GM19238 (cell line): Measurements from ENCODE around the gene SFXN2.
A peak's percentile ranks its signal among the peaks of the same experiment; 100 is the strongest.
"Not testable (repeated sequence)": the region's sequence is repeated elsewhere in the genome, so short reads cannot be mapped to it uniquely, and the experiment has no call there.

Experiments
- DNase-seq: peaks from one replicate; pipeline ENCODE4 v3.0.0; 2011; ENCODE audit warnings: low spot score; ENCODE audit not compliant: insufficient read length

Gene SFXN2

DNA sequence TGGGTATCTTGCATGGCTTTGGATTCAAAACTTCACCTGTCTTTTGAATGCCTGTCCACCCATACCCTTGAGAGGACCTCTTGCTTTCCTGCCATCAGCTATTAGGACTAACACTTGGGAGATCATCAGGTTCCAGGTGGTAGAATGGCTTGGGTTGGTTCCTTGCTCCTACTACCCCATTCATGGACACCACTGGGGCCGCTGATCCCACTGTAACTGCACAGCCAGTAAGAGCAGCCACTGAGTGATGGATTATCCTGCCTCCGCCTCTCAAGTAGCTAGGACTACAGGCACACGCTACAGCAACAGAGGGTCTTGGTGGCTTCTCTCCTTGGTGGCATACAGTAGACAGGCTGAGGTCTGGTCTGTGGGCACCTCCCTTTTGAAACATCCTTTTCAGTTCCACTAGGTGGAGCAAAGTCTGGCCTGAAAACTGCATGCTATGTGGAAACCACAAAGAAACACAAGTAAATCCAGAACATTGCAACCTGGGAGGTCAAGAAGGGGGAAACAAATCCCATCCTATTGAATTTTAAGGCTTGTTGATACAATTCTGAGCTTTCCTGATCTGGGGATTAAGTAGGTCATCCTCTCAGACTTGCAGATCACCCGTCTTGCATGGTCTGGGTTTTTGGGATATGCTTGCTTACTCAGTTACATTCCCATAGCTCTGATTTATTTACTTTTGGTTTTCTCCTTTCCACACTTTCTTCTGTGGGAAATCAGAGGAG, 38.7 kb downstream of the SFXN2 start:
- DNase-seq: peak; percentile 32

DNA sequence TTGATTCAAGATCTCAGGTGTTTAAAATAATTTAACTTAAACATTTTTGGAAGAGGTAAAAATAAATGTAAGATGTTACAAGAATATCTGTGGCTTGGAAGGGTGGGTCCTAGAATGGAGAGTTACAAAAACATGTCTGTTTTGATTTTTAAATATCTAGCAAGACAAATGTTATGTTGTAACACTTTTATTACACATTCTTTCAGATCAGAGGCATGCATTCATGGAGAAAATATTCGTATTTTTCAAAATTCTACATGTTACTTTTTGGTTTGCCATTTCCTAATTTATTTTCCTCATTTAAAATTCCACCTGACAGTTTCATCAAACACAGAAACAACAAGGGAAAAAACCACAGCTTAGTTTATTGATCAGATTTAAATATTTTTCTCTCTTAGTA, 39.3 kb downstream of the SFXN2 start:
- DNase-seq: no peak

DNA sequence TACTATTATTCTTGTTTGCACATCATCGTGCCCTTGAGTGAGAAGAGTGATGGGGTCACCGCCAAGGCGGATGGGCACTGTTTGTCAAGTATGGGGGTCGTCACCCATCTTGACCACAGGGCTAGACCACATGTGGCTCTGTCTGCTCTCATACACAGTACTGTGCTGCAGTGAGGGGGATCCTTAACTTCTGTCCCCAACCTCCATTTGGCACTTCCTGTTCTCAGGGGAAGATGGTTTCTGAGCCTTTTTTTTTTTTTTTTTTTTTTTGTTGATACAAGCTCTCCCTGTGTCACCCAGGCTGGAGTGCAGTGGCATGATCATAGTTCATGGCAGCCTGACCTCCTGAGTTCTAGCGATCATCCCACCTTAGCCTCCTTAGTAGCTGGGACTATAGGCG, 42.9 kb downstream of the SFXN2 start:
- no peak for DNase-seq

DNA sequence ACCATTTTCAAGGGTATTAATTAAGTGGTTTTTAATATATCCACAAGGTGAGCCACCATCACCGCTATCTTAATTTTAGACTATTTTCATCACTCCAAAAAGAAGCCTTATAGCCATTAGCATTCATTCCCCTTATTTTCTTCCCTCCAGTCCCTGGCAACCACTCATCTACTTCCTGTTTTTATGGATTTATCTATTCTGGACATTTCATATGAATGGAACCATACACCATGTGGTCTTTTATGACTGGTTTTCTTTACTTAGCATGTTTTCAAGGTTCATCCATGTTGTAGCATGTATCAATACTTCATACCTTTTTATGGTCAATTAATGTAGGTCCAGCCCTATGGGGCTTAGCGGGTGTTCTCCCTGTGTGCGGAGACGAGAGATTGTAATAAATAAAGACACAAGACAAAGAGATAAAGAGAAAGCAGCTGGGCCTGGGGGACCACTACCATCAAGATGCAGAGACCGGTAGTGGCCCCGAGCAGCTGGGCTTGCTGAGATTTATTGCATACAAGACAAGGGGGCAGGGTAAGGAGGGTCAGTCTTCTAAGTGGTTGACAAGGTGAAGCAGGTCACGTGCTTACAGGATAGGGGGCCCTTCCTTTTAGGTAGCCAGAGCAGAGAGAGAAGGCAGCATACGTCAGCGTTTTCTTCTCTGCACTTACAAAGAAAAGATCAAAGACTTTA, 44.0 kb downstream of the SFXN2 start:
- no peak for DNase-seq

DNA sequence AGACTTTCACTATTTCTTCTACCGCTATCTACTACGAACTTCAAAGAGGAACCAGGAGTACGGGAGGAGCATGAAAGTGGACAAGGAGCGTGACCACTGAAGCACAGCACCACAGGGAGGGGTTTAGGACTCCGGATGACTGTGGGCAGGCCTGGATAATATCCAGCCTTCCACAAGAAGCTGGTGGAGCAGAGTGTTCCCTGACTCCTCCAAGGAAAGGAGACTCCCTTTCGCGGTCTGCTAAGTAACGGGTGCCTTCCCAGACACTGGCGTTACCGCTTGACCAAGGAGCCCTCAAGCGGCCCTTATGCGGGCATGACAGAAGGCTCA, 44.5 kb downstream of the SFXN2 start:
- not testable (repeated sequence) for DNase-seq

DNA sequence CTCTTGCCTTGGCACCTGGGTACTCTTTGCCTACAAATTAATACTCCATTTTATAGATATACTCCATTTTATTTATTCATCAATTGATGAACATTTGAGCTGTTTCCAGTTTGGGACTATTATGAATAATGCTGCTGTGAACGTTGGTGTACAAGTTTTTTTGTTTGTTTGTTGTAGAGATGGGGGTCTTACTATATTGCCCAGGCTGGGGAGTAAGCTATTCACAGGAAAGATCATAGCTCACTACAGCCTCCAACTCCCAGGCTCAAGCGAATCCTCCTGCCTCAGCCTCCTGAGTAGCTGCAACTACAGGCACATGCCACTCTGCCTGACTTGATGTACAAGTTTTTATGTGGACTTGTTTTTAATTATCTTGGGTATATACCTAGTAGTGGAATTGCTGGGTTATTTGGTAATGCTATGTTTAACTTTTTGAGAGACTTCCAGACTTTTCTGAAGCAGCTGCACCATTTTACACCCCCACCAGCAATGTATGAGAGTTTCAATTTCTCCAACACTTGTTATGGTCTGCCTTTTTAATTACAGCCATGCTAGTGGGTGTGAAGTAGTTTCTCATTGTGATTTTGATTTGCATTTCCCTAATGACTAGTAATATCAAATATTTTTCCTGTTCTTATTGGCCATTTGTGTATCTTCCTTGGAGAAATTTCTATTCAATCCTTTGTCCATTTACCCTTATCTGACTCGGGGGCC, 45.2 kb downstream of the SFXN2 start:
- DNase-seq: no peak

DNA sequence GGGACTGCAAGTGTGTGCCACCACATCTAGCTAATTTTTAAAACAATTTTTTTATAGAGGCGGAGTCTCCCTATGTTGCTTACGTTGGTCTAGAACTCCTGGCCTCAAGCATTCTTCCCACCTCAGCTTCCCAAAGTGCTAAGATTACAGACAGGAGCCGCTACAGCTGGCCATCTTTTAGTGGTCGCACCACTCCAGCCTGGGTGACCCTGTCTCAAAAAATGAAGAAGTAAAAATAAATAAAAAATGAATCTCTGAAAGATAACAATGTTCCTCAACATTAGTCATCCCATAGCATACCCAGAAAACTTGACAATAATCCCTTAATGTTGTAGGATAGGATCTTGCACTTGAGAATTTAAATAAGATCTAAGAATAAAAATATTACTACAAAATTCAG, 47.5 kb downstream of the SFXN2 start:
- DNase-seq: no peak

DNA sequence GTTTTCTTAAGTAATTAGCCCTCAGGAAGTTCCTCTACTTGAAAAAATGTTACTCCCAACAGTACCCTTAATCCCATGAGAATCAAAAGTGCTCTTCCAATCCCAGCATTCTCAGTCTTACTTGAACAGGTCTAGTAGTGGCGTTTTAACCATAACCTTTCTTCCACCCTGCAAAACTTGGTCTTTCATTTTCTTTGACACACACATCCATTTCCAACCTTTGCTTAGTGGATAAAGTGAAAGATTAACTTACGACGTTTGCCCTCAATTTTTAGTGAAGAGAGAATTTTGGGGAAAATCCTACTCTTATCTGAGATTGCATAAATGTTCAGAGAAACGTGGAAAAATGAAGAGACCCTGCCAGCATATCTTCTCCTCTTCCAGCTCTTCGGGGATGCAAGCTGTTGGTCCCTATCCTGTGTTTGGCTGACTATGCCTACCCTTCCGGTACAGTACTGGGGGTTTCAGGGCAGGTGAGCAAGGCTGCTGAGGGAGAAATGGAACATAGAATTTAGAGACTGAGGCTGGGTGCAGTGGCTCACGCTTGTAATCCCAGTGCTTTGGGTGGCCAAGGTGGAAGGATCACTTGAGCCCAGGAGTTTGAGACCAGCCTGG, 48.1 kb downstream of the SFXN2 start:
- DNase-seq: no peak

DNA sequence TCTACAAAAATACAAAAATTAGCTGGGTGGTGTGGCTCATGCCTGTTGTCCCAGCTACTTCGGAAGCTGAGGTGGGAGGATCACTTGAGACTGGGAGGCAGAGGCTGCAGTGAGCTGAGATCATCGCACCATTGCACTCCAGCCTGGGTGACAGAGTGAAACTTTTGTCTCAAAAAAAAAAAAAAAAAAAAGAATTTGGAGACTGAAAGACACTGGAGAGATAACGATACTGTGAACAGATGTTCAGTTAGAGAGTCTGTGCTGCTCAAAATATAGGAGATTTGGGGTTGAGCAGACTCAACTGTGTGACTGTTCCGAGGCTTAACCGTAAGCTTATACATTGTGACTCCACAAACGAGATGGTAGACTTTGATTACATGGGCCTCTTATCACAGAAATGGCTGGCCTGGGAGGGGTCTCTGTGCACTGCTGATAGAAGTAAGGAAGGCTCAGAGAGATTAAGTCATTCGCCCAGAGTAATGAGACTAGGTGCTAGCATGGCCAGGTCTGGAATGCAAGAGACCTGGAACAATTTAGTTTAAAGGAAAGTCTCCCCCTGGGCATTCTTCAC, 48.7 kb downstream of the SFXN2 start:
- DNase-seq: no peak

DNA sequence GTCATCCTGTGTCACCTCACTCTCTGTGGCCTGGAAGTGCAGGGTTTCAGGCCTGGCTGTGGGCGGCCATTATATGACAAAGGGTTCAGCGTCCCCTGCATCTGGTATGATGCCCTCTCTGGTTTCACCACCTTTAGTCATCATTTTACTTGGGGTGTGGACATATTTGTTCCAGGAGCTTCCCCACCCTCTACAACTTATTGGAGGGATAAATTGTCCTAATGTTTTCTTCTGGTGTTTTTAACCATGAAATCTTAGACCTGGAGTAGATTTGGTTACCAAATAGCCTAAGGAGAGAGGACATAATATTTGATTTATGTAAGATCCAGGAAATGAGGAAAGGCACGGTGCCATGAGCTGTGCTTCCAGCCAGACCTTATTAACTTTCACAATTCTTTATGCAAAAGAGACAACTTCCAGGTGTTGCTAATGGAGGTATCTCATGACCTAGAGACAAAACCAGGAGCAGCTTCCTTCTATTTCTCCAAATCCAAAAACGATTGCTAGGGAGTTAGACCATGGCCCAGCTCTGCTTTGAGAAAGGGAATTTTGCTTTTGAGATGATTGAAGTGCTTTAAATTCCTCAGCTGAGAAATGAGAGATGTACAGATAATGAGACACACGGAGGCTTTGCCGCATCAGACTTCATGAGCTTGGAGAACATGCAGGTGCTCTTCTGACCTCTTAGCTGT, 50.2 kb downstream of the SFXN2 start:
- DNase-seq: no peak

DNA sequence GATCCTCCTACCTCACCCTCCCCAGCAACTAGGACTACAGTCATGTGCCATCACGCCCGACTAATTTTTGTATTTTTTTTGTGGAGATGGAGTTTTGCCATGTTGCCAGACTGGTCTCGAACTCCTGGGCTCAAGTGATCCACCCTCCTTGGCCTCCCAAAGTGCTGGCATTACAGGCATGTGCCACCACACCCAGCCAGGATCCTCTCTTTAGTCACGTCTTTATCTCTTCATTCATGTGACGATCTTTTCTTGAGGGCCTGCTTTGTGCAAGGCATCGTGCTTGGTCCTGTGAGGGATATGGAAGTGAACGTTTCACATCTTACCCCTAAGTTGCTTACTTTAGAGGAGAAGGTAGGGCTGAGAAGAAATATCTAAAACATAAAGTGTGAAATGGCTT, 50.9 kb downstream of the SFXN2 start:
- no peak for DNase-seq

DNA sequence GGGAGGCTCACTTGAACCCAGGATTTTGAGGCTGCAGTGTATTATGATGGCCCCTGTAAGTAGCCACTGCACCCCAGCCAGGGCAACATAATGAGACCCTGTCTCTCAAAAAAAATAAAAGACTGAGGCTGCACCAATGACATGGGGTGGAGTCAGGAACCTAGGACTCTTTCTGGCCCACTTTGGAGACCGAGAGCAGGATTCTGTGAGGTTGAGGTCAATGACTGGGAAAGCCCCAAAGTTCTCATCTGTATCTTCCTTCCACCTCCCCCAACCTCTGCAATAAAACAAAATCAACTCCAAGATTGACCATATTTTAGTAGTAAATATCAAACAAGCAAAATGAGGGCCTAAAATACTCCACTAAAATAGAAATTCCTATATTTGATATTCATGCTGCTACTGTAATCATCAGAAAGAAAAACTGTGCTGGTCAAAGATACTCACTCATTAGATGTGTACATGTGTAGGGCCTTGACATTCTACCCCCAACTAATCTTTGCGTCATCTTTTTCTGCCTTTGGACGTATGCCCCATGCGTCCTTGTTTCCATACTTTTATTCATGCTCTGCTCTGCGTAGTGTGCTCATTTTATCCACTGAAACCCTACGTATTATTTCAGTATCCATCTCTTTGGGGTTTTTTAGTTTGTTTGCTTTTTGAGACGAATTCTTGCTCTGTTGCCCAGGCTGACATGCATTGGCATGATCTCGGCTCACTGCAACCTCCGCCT, 53.2 kb downstream of the SFXN2 start:
- DNase-seq: no peak

DNA sequence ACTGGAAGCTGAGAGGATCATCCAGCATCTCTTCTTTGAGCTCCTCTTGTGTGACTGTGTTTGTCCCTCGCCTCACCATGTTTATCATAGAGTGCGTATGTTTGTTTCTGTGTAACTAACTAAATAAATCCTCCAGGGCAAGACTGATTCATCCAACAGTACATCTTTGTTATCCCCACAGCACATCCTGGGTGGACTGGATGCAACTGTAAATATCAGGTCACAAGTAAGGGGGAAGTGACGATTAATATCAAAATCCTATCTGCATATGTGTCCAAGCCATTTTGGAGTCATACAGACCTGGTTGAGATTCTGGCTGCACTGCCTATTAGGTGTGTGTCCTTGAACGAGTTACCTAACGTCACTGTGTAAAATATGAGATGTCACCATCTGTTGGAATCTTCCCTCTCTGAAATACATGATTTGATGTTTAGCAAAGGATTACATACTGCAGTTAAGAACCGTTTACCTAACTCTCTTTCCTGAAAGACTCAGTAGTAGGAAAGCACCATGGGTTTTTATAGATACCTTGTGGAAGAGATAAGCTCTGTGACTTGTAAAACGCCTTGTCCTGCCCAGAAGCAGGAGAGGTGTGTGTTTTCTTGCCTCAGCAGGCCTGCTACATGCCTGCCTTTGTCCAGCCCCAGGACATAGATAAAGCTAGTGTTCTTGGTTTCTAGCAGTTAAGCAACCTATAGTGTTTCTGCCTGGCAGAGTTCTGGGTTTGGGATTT, 55.1 kb downstream of the SFXN2 start:
- no peak for DNase-seq

DNA sequence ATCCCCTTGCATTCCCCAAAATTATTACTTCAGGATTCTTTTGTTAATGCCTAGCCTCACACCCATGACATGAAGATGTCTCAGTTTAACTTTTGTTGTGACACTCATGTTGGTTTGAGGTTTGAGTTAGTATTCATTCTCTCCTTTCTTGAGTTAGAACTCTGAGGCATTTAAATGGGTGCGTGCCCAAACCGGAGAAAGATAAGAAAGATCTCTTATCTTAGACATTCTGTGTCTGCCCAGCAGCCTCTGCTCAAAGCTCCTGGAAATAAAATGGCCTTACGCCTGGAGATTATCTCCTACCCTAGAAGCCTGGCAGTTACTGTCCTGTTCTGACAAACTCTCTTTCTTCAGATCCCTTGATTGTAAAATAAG, 55.7 kb downstream of the SFXN2 start:
- no peak for DNase-seq

DNA sequence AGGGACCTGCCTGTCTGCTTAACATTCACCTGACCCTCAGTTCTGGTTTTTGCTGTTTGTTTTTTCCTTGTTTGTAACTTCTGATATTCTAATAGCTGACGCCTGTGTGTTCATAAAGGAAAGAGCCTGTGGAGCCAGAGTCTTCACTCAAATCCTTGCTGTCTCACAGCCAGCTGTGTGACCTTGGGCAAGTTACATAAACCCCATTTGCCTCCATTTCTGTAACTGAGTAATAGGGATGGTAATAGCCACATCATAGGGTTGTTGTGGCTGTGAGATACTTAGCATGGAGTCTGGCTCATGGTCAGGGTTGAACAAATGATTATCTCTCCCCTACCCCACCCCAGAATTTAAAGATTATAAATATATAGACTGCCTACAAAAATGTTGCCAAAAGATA, 56.4 kb downstream of the SFXN2 start:
- no peak for DNase-seq

DNA sequence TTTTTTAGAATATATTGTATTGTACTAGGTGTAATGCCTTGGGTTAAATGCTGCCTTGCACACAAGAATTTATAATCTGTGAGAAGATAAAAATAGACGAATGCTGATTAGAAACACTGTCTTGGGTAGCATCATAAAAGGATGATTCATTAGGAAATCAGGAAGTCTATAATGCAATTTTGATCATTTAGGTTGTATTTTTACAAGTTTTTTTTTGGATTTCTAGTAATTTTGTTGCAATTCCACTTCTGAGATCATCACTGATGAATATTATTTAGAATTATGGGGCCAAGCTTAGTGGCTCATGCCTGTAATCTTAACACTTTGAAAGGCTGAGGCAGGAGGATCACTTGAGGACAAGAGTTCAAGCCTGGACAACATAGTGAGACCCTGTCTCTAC, 58.9 kb downstream of the SFXN2 start:
- DNase-seq: no peak

DNA sequence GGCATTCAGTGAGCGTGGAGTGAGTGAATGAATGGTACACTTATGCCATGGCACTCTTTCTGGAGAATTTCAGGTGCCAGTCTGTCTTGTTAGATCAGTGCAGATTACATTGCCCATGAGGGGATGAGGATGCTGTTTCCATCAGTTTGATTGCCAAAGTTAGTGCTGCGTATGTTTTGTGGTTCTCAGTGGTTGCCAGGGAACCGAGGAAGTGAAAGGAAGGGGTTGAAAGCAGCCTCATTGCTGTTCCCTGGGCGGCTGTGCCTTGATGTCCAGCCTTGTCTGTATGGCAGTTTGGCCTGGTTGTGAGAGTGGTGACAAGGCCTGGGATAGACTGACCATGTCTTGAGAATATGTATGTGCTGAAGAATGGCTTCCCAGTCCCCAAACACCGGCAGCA, 59.5 kb downstream of the SFXN2 start:
- no peak for DNase-seq

DNA sequence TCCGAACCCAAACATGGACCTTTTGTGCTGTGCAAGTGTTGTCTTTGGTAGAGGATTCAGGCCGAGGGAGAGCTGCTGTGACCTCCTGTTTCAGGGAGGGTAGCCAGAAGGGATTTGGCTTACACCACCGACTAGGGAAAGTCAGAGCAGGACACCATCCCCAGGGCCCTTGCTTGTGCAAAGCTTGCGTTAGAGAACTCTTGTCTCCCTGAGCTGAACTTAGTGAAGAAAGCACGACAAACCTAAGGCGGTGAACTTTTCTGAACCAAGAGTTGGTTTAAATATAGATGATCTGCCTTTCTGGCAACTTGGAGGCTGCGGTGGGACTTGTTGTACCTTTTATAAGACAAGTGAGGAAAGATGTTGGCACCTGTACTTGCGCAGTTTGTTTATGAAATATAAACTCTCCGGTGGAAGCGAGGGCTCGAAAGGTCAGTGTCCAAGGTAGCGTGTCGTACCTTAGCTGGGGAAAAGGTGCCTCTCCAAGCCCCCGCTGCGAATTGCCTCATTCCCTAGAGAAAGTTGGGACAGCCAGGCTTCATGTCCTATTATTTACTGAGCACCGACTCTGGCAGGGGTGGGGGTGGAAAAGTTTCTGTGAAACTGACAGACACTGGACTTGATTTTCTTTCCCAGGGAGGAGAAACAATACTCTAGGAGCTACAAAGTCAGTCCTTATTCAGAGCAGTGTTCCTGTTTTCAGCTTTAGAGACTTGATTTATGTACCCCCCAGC, 60.9 kb downstream of the SFXN2 start:
- no peak for DNase-seq

DNA sequence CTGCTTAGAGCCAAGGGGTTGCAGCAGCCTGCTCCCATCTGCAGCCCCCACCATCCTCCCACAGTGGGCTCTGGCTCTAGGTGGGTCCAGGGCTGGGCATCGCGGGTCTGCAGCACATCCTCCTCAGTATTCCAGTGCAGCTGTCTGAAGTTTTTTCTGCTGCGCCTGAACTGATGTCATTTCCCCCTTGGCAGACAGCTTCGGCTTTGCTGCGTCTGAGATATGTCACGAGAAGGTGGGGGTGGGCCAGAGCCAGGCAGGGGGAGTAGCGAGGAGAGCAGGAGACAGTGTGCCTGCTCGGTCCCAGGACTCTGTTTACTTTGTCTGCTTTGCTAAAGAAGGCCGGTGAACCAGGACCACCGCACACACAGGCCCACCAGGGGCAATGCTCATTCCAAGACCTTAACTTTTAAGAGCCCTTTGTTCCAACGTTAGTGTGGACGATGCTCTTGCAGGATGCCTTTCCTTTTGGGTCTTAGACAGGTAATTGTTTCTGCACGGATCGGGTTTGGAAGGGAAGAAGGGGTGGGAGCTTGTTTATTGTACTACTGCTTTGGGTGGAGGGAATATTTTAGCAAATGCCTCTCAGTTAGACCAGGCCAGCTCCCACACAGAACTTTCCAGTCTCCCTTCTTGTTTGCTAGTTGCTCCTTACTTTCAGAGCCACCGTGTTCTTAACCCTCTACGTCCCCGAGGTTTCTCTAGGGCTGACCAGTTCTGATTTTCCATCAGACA, 61.7 kb downstream of the SFXN2 start:
- no peak for DNase-seq
